GM23338 (cell line): ENCODE data around the gene DOCK1. TPM values are rescaled to one million over a fixed set of nuclear protein-coding genes. Genes with fewer than 3 reads are reported as not detected.
A peak's percentile ranks its signal among the peaks of the same experiment; 100 is the strongest.

Experiments used
- ATAC-seq: fragments of 200-7000 bp; cut with Tn5 transposase; 3 replicates; pipeline ENCODE4 v1.9.1; 2020
- DNase-seq: peaks from one replicate; pipeline ENCODE4 v3.0.0-alpha.2; 2015; ENCODE audit warnings: low spot score
- H2AFZ ChIP-seq: fragments of 200-600 bp; sonication (generic); 2 replicates; pipeline ENCODE4 v1.8.0; 2016; ENCODE audit warnings: antibody characterized with exemption, mild to moderate bottlenecking, moderate library complexity
- H3F3A ChIP-seq: fragments of 200-600 bp; sonication (generic); replicated peaks from 2 replicates; pipeline ENCODE4 v1.8.0; 2017; ENCODE audit warnings: antibody characterized with exemption, mixed run types, low read depth
- H3K27ac ChIP-seq: fragments of 200-600 bp; sonication (generic); 2 replicates; pipeline ENCODE4 v1.6.1; 2016; ENCODE audit warnings: low read depth
- H3K27me3 ChIP-seq: fragments of 200-600 bp; sonication (generic); 2 replicates; pipeline ENCODE4 v1.8.0; 2016; ENCODE audit warnings: mild to moderate bottlenecking, mixed run types, moderate library complexity; ENCODE audit not compliant: insufficient read depth
- H3K36me3 ChIP-seq: fragments of 200-600 bp; sonication (generic); 2 replicates; pipeline ENCODE4 v1.8.0; 2016; ENCODE audit warnings: mild to moderate bottlenecking; ENCODE audit not compliant: insufficient read depth
- H3K4me1 ChIP-seq: fragments of 200-600 bp; sonication (generic); 2 replicates; pipeline ENCODE4 v1.8.0; 2016; ENCODE audit warnings: mild to moderate bottlenecking, moderate library complexity; ENCODE audit not compliant: insufficient read depth
- H3K4me2 ChIP-seq: fragments of 200-600 bp; sonication (generic); 2 replicates; pipeline ENCODE4 v1.7.1; 2017; ENCODE audit warnings: mixed run types
- H3K4me3 ChIP-seq: fragments of 200-600 bp; sonication (generic); 2 replicates; pipeline ENCODE4 v1.6.1; 2016; ENCODE audit warnings: mixed run types
- H3K79me2 ChIP-seq: fragments of 200-600 bp; sonication (generic); replicated peaks from 2 replicates; pipeline ENCODE4 v1.8.0; 2017; ENCODE audit warnings: mild to moderate bottlenecking; ENCODE audit not compliant: insufficient read depth
- H3K9me2 ChIP-seq: fragments of 200-600 bp; sonication (generic); 2 replicates; pipeline ENCODE4 v1.8.0; 2017; ENCODE audit not compliant: insufficient read depth
- H4K20me1 ChIP-seq: fragments of 200-600 bp; sonication (generic); replicated peaks from 2 replicates; pipeline ENCODE4 v1.8.0; 2017; ENCODE audit warnings: mild to moderate bottlenecking; ENCODE audit not compliant: insufficient read depth
- H3K27ac Mint-ChIP-seq: 2 replicates; pipeline ENCODE4 v1.8.0; 2020; ENCODE audit warnings: inconsistent platforms, mild to moderate bottlenecking, moderate library complexity, mixed read lengths
- H3K27me3 Mint-ChIP-seq: 3 replicates; pipeline ENCODE4 v1.8.0; 2022; ENCODE audit warnings: low read depth, mild to moderate bottlenecking, moderate library complexity, mixed read lengths, inconsistent platforms; ENCODE audit not compliant: insufficient read depth, poor library complexity
- H3K36me3 Mint-ChIP-seq: 3 replicates; pipeline ENCODE4 v1.8.0; 2021; ENCODE audit warnings: low read depth, mild to moderate bottlenecking, inconsistent platforms, moderate library complexity, mixed read lengths
- H3K4me1 Mint-ChIP-seq: 3 replicates; pipeline ENCODE4 v1.8.0; 2020; ENCODE audit warnings: mild to moderate bottlenecking, inconsistent platforms, mixed read lengths
- H3K4me3 Mint-ChIP-seq: 3 replicates; pipeline ENCODE4 v1.8.0; 2021; ENCODE audit warnings: moderate library complexity, mild to moderate bottlenecking, inconsistent platforms, mixed read lengths
- H3K9me3 Mint-ChIP-seq: 3 replicates; pipeline ENCODE4 v1.8.0; 2020; ENCODE audit warnings: moderate library complexity, mild to moderate bottlenecking, inconsistent platforms, mixed read lengths
- CREB1 ChIP-seq: fragments of 250-450 bp; sonication (Bioruptor Pico); IDR thresholded peaks from 2 replicates; pipeline ENCODE4 v1.5.0; 2020; ENCODE audit warnings: low read depth, mild to moderate bottlenecking, moderate library complexity
- CTCF ChIP-seq, 2 experiments: fragments of 200-600 bp in 1 of 2; sonication (generic) in 1 of 2; conservative IDR thresholded peaks; 2 replicates each; pipeline versions ENCODE4 v1.5.1 to v1.6.1; 2016 to 2017; ENCODE audit warnings: antibody characterized with exemption in 2 of 2, low read depth in 2 of 2, mild to moderate bottlenecking in 2 of 2, moderate library complexity in 1 of 2
- ETS1 ChIP-seq: IDR thresholded peaks from 2 replicates; pipeline ENCODE4 v1.6.1; 2016; ENCODE audit warnings: antibody characterized with exemption
- EZH2 ChIP-seq: fragments of 200-600 bp; sonication (generic); IDR thresholded peaks from one replicate; pipeline ENCODE4 v1.8.0; 2017; ENCODE audit warnings: antibody characterized with exemption, mild to moderate bottlenecking, low read depth; ENCODE audit not compliant: unreplicated experiment
- EZH2phosphoT487 ChIP-seq: fragments of 200-600 bp; sonication (generic); IDR thresholded peaks from one replicate; pipeline ENCODE4 v1.8.1; 2018; ENCODE audit warnings: antibody characterized with exemption; ENCODE audit not compliant: unreplicated experiment
- JUNB ChIP-seq: IDR thresholded peaks from one replicate; pipeline ENCODE4 v1.6.1; 2016; ENCODE audit warnings: antibody characterized with exemption; ENCODE audit not compliant: unreplicated experiment
- NANOG ChIP-seq: IDR thresholded peaks from 2 replicates; pipeline ENCODE4 v1.6.1; 2016; ENCODE audit warnings: antibody characterized with exemption, borderline replicate concordance
- POLR2AphosphoS5 ChIP-seq: IDR thresholded peaks from 2 replicates; pipeline ENCODE4 v1.6.1; 2016; ENCODE audit warnings: antibody characterized with exemption, low read depth
- REST ChIP-seq: IDR thresholded peaks from one replicate; pipeline ENCODE4 v1.6.1; 2018; ENCODE audit warnings: antibody characterized with exemption; ENCODE audit not compliant: unreplicated experiment
- STAT1 ChIP-seq: IDR thresholded peaks from one replicate; pipeline ENCODE4 v1.6.1; 2016; ENCODE audit warnings: antibody characterized with exemption; ENCODE audit not compliant: unreplicated experiment
- ZNF114 ChIP-seq: fragments of 250-450 bp; sonication (Bioruptor Pico); IDR thresholded peaks from 2 replicates; pipeline ENCODE4 v1.5.0; 2020; ENCODE audit warnings: mild to moderate bottlenecking, moderate library complexity
- ZNF331 ChIP-seq: fragments of 250-450 bp; sonication (Bioruptor Pico); IDR thresholded peaks from 2 replicates; pipeline ENCODE4 v1.5.0; 2020; ENCODE audit warnings: low read depth, mild to moderate bottlenecking, moderate library complexity
- ZNF462 ChIP-seq: fragments of 250-450 bp; sonication (Bioruptor Pico); IDR thresholded peaks from 2 replicates; pipeline ENCODE4 v1.5.0; 2020; ENCODE audit warnings: mild to moderate bottlenecking, moderate library complexity
- polyA plus RNA-seq: library from polyadenylated mRNA; unstranded; fragments of >200 nt; fragmentation: Nextera tagmentation; extraction: Ambion mirVana; gene quantifications from 2 replicates; pipeline ENCODE4 v1.2.1, GENCODE V29; 2016
- total RNA-seq: library from RNA; depleted of rRNA; stranded (reverse); fragments of >200 nt; shearing (Covaris generic); gene quantifications from 2 replicates; pipeline ENCODE4 v1.2.3, GENCODE V29; 2014

DOCK1 gene
- total and polyA plus RNA-seq, 2 experiments from 2014 or later: 13.2 to 55.3 TPM

- Histone ChIP-seq H2AFZ (no peak overlapping the region), H3K4me2 (peak overlapping the region; percentile 82), H3K27ac (no peak overlapping the region), H3K4me3 (peak overlapping the region; percentile 67), H3K36me3 (no peaks in the 10 kb centered on the region), H3K4me1 (peaks cover 12% of the 10 kb centered on the region; the same call in 1 of the 2 replicates), H4K20me1 (peaks cover 3% of the 10 kb centered on the region; the same call in 1 of the 2 replicates), H3F3A (no peaks in the 10 kb centered on the region), H3K27me3 (peaks cover 49% of the 10 kb centered on the region), H3K9me2 (no peaks in the 10 kb centered on the region), H3K79me2 (no peaks in the 10 kb centered on the region; the same call in 1 of the 2 replicates)
- Mint-ChIP-seq H3K27ac (no peak overlapping the region), H3K27me3 (peaks cover 16% of the 10 kb centered on the region), H3K9me3 (no peaks in the 10 kb centered on the region), H3K36me3 (no peaks in the 10 kb centered on the region), H3K4me3 (peak overlapping the region; percentile 83), H3K4me1 (peaks cover 25% of the 10 kb centered on the region)
- ATAC-seq: peak; percentile 3; the same call in 2 of the 3 replicates
- TF ChIP-seq REST (no peak), CTCF (conservative IDR thresholded peaks at IDR 0.05; ENCODE audit: low read depth in 2 of 2) (no peak), ETS1 (no peak), ZNF114 (CRISPR knock-in tag) (no peak), NANOG (no peak), ZNF462 (CRISPR knock-in tag) (no peak), JUNB (no peak), STAT1 (no peak), POLR2AphosphoS5 (no peak), CREB1 (CRISPR knock-in tag) (no peak), EZH2 (no peak), ZNF331 (no peak), EZH2phosphoT487 (no peak)
- DNase-seq: no peak
These were observed 291.9 kb downstream of the DOCK1 start for GRCh38 chr10:127197154-127197432.
